ENCODE data around the gene SPINK6. TPM values are rescaled to one million over a fixed set of nuclear protein-coding genes. Genes with fewer than 3 reads are reported as not detected.

SPINK6 gene
- total RNA-seq, 2 donors from 2014 or later: not detected

Other genes starting within 250 kb of the SPINK6 start
- gene SPINK5, start 139.1 kb upstream of the SPINK6 start, total RNA-seq: not detected
- not detected for gene SPINK14, start 34.5 kb upstream of the SPINK6 start, total RNA-seq
- gene MARCOL, start 35.5 kb downstream of the SPINK6 start, total RNA-seq: not detected
- gene SPINK13, start 65.8 kb downstream of the SPINK6 start, total RNA-seq: not detected
- gene SPINK7, start 109.4 kb downstream of the SPINK6 start, total RNA-seq: not detected
- gene SPINK9, start 132.5 kb downstream of the SPINK6 start, total RNA-seq: not detected
- gene FBXO38, start 180.9 kb downstream of the SPINK6 start, total RNA-seq: 10 to 100 TPM; 48.7 to 60.3 TPM

Data from activated naive CD4-positive, alpha-beta T cell treated with anti-CD3 and anti-CD28 coated beads, Interleukin-2, amount 50 U/mL, for 72 hours (primary cell).